HUES48 (cell line): ENCODE data around the gene HORMAD2.

ENCODE experiments used
- H3K27ac ChIP-seq: one replicate; pipeline ENCODE4 v1.7.0; 2013; ENCODE audit warnings: low read depth, low read length, inconsistent platforms
- H3K27me3 ChIP-seq: 2 replicates; pipeline ENCODE4 v1.6.1; 2013; ENCODE audit warnings: mild to moderate bottlenecking, low read length; ENCODE audit not compliant: control insufficient read depth, insufficient read depth
- H3K36me3 ChIP-seq: 2 replicates; pipeline ENCODE4 v1.6.1; 2013; ENCODE audit warnings: low read length; ENCODE audit not compliant: control insufficient read depth, insufficient read depth
- H3K4me1 ChIP-seq: 2 replicates; pipeline ENCODE4 v1.6.1; 2013; ENCODE audit warnings: mild to moderate bottlenecking, low read length; ENCODE audit not compliant: control insufficient read depth, insufficient read depth
- H3K4me3 ChIP-seq: 2 replicates; pipeline ENCODE4 v1.5.1; 2013; ENCODE audit warnings: mild to moderate bottlenecking, low read depth, low read length
- H3K9ac ChIP-seq: 2 replicates; pipeline ENCODE4 v1.6.1; 2013; ENCODE audit warnings: mild to moderate bottlenecking, low read depth, low read length, moderate library complexity
- H3K9me3 ChIP-seq: 2 replicates; pipeline ENCODE4 v1.6.1; 2013; ENCODE audit warnings: low read length; ENCODE audit not compliant: control insufficient read depth, insufficient read depth

HORMAD2 gene

GRCh38 chr22:30044369-30044768, 35.9 kb upstream of the HORMAD2 start:
- Histone ChIP-seq H3K9me3 (no peaks in the 10 kb centered on the region), H3K36me3 (no peaks in the 10 kb centered on the region), H3K27ac (no peak overlapping the region), H3K4me1 (no peaks in the 10 kb centered on the region), H3K4me3 (no peak overlapping the region), H3K9ac (no peak overlapping the region), H3K27me3 (no peaks in the 10 kb centered on the region)

GRCh38 chr22:30044881-30045493, 35.3 kb upstream of the HORMAD2 start:
- Histone ChIP-seq H3K4me3 (no peak overlapping the region), H3K9me3 (no peaks in the 10 kb centered on the region), H3K27ac (no peak overlapping the region), H3K27me3 (no peaks in the 10 kb centered on the region), H3K4me1 (no peaks in the 10 kb centered on the region), H3K36me3 (no peaks in the 10 kb centered on the region), H3K9ac (no peak overlapping the region)

- H3K36me3 ChIP-seq: no peaks in the 10 kb centered on the region
- H3K27me3 ChIP-seq: no peaks in the 10 kb centered on the region
- no peak overlapping the region for H3K9ac ChIP-seq
- no peak overlapping the region for H3K4me3 ChIP-seq
- no peaks in the 10 kb centered on the region for H3K9me3 ChIP-seq
- no peak overlapping the region for H3K27ac ChIP-seq
- no peaks in the 10 kb centered on the region for H3K4me1 ChIP-seq
These were observed 34.8 kb upstream of the HORMAD2 start for GRCh38 chr22:30045494-30045887.

DNA sequence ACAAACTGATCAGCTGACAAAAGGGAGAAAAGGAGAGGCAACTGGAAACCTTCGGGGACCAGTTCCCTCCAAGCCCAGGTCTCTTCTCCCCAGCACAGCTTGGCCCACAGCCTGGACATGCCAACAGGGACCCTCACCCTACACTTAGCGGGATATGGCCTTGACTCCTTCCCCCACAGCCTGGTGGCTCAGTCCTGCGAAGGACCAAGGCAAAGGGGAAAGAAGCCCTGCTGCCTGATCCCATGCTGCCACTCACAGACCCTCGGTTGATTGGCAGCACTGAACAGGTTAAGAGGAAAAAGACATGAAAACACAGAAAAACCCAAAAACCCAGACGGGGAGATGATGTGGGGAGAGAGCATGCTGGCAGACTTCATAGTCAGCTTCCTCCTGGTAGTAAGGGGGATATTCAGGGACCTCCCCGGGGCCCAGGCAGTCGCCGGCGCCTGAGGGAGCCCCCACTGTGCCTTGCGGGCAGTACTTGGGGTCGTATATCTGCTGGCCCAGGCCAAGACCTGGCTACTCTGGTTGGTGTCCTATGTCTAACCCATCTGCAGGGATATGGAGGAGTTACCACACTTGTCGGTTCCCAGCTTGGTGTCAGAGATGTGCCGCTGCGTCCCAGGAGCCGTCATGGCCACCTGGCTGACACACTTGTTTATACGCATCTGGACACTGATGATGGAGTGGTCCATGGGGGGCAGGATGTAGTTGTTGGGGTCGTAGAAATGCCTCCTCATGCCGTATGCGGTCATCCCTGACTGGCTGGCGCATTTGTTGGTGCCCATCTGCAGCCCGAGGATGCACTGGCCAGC, 34.2 kb upstream of the HORMAD2 start:
- Histone ChIP-seq H3K27ac (no peak overlapping the region), H3K4me3 (no peak overlapping the region), H3K9ac (no peak overlapping the region), H3K9me3 (no peaks in the 10 kb centered on the region), H3K27me3 (no peaks in the 10 kb centered on the region), H3K36me3 (no peaks in the 10 kb centered on the region), H3K4me1 (no peaks in the 10 kb centered on the region)

GRCh38 chr22:30046716-30047363, 33.4 kb upstream of the HORMAD2 start:
- Histone ChIP-seq H3K4me3 (no peak overlapping the region), H3K9ac (no peak overlapping the region), H3K27ac (no peak overlapping the region), H3K27me3 (no peaks in the 10 kb centered on the region), H3K9me3 (no peaks in the 10 kb centered on the region), H3K4me1 (no peaks in the 10 kb centered on the region), H3K36me3 (no peaks in the 10 kb centered on the region)

DNA sequence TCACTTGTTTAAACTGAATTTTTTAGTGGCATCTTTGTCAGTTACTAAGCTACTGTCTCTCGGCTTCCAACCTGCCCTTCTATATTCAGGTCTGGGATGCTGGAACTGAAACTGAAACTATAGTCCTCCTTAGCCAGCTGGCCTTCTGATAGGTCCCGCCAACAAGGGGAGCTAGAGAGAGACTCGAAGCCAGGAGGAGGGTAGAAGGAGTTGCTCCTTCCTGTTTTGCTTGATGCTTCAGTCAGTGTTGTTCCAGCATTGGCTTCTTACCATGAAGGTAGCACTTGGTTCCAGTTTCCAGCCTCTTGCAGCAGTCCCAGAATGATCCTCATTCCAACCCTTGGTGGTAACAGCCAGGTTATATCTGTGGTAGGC, 32.9 kb upstream of the HORMAD2 start:
- no peaks in the 10 kb centered on the region for H3K27me3 ChIP-seq
- no peak overlapping the region for H3K27ac ChIP-seq
- no peak overlapping the region for H3K9ac ChIP-seq
- H3K4me3 ChIP-seq: no peak overlapping the region
- H3K4me1 ChIP-seq: no peaks in the 10 kb centered on the region
- no peaks in the 10 kb centered on the region for H3K36me3 ChIP-seq
- no peaks in the 10 kb centered on the region for H3K9me3 ChIP-seq

DNA sequence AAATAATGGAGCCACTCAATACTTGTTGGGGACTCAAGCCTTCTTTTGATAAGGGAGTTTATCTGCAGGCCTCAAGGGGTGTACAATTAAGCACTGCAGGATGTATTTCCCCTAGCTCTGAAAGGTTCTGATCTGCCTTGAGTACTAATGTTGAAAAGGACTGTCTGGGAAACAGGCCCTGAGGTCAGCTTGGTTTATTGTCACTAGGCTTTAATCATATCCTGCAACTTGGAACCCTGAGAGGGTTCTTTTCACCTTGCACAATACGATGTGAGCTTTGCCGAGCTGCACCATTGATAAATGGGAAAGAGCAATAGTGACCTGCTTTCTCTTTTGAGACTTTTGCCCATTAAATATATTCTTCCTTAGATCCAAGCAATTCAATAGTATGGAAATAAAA, 31.6 kb upstream of the HORMAD2 start:
- no peaks in the 10 kb centered on the region for H3K27me3 ChIP-seq
- no peak overlapping the region for H3K27ac ChIP-seq

GRCh38 chr22:30054067-30054763, 26.0 kb upstream of the HORMAD2 start:
- no peak overlapping the region for H3K27ac ChIP-seq
- H3K4me1 ChIP-seq: no peaks in the 10 kb centered on the region
- no peaks in the 10 kb centered on the region for H3K27me3 ChIP-seq
- H3K36me3 ChIP-seq: no peaks in the 10 kb centered on the region
- no peak overlapping the region for H3K4me3 ChIP-seq
- H3K9ac ChIP-seq: no peak overlapping the region
- H3K9me3 ChIP-seq: peaks cover under 1% of the 10 kb centered on the region; the same call in 1 of the 2 replicates

More for the DNA sequence above, 31.6 kb upstream of the HORMAD2 start:
- H3K4me1 ChIP-seq: no peaks in the 10 kb centered on the region
- no peaks in the 10 kb centered on the region for H3K36me3 ChIP-seq
- no peaks in the 10 kb centered on the region for H3K9me3 ChIP-seq
- no peak overlapping the region for H3K4me3 ChIP-seq
- H3K9ac ChIP-seq: no peak overlapping the region

GRCh38 chr22:30054764-30055069, 25.5 kb upstream of the HORMAD2 start:
- Histone ChIP-seq H3K9ac (no peak overlapping the region), H3K27me3 (no peaks in the 10 kb centered on the region), H3K36me3 (no peaks in the 10 kb centered on the region), H3K27ac (no peak overlapping the region), H3K9me3 (peaks cover 2% of the 10 kb centered on the region; the same call in 1 of the 2 replicates), H3K4me3 (no peak overlapping the region), H3K4me1 (no peaks in the 10 kb centered on the region)

- no peak overlapping the region for H3K4me3 ChIP-seq
- H3K27ac ChIP-seq: no peak overlapping the region
- no peaks in the 10 kb centered on the region for H3K36me3 ChIP-seq
- no peaks in the 10 kb centered on the region for H3K4me1 ChIP-seq
- H3K27me3 ChIP-seq: no peaks in the 10 kb centered on the region
- H3K9ac ChIP-seq: no peak overlapping the region
- H3K9me3 ChIP-seq: peaks cover 2% of the 10 kb centered on the region; the same call in 1 of the 2 replicates
These were observed 24.2 kb upstream of the HORMAD2 start for GRCh38 chr22:30056015-30056414.

GRCh38 chr22:30057375-30057774, 22.9 kb upstream of the HORMAD2 start:
- Histone ChIP-seq H3K36me3 (no peaks in the 10 kb centered on the region), H3K4me3 (no peak overlapping the region), H3K27ac (no peak overlapping the region), H3K4me1 (no peaks in the 10 kb centered on the region), H3K9me3 (peaks cover 2% of the 10 kb centered on the region; the same call in 1 of the 2 replicates), H3K27me3 (no peaks in the 10 kb centered on the region), H3K9ac (no peak overlapping the region)
